ENCODE results near the gene HYPK. TPM values are rescaled to one million over a fixed set of nuclear protein-coding genes. Genes with fewer than 3 reads are reported as not detected.

Gene HYPK
- total RNA-seq, 2 donors from 2014 or later, result 11.3 to 18.5 TPM

- Mint-ChIP-seq H3K36me3 (ENCODE audit: low read depth) (peaks cover 48% of the 10 kb centered on the region), H3K9me3 (no peaks in the 10 kb centered on the region), H3K4me1 (peaks cover 55% of the 10 kb centered on the region), H3K4me3 (peak overlapping the region; percentile 27), H3K27me3 (ENCODE audit: insufficient read depth) (no peaks in the 10 kb centered on the region), H3K27ac (no peak overlapping the region)
- H3K9me3 ChIP-seq (ENCODE audit: control insufficient read depth, low read length), result no peaks in the 10 kb centered on the region
- no peak for DNase-seq
- no peak overlapping the region for H3K27ac ChIP-seq (ENCODE audit: low read depth, low read length)
- WGBS, 2 experiments (ENCODE audit: insufficient coverage in 1 of 2, insufficient read length in 1 of 2), result 80 to 100% methylated on average over 2 of the region's 2 CpGs
- no peak overlapping the region for H3K9ac ChIP-seq (ENCODE audit: extremely low read depth, low read length, poor library complexity, severe bottlenecking)
- TF ChIP-seq CTCF (conservative IDR thresholded peaks at IDR 0.05), result no peak
- peak overlapping the region; percentile 48 for H3K4me3 ChIP-seq (ENCODE audit: low read length)
- H3K36me3 ChIP-seq (ENCODE audit: control insufficient read depth, insufficient read depth, low read length), result peaks cover 55% of the 10 kb centered on the region
- no peaks in the 10 kb centered on the region for H3K27me3 ChIP-seq (ENCODE audit: control insufficient read depth, insufficient read depth, low read length, poor library complexity, severe bottlenecking)
- peaks cover 26% of the 10 kb centered on the region for H3K4me1 ChIP-seq (ENCODE audit: control insufficient read depth, insufficient read depth, low read length)
Measured at GRCh38 chr15:43795197-43795596, 5.2 kb upstream of the HYPK start.

GRCh38 chr15:43795997-43796396 lies 4.4 kb upstream of the HYPK start:
- no peaks in the 10 kb centered on the region for H3K27me3 ChIP-seq (ENCODE audit: control insufficient read depth, insufficient read depth, low read length, poor library complexity, severe bottlenecking)
- DNase-seq, result peak; percentile 80
- peaks cover 26% of the 10 kb centered on the region for H3K4me1 ChIP-seq (ENCODE audit: control insufficient read depth, insufficient read depth, low read length)
- H3K9ac ChIP-seq (ENCODE audit: extremely low read depth, low read length, poor library complexity, severe bottlenecking), result no peak overlapping the region
- no peaks in the 10 kb centered on the region for H3K27me3 Mint-ChIP-seq (ENCODE audit: insufficient read depth)
- H3K4me3 Mint-ChIP-seq, result peak overlapping the region; percentile 27
- peak overlapping the region; percentile 48 for H3K4me3 ChIP-seq (ENCODE audit: low read length)
- H3K36me3 ChIP-seq (ENCODE audit: control insufficient read depth, insufficient read depth, low read length), result peaks cover 55% of the 10 kb centered on the region
- H3K36me3 Mint-ChIP-seq (ENCODE audit: low read depth), result peaks cover 49% of the 10 kb centered on the region
- TF ChIP-seq CTCF (conservative IDR thresholded peaks at IDR 0.05), result no peak
- H3K27ac Mint-ChIP-seq, result peak overlapping the region; percentile 80
- H3K27ac ChIP-seq (ENCODE audit: low read depth, low read length), result no peak overlapping the region
- H3K4me1 Mint-ChIP-seq, result peaks cover 57% of the 10 kb centered on the region
- H3K9me3 Mint-ChIP-seq, result no peaks in the 10 kb centered on the region
- H3K9me3 ChIP-seq (ENCODE audit: control insufficient read depth, low read length), result no peaks in the 10 kb centered on the region

- peaks cover 50% of the 10 kb centered on the region for H3K36me3 Mint-ChIP-seq (ENCODE audit: low read depth)
- H3K27ac ChIP-seq (ENCODE audit: low read depth, low read length), result no peak overlapping the region
Measured at GRCh38 chr15:43796566-43796965, 3.8 kb upstream of the HYPK start.

More at GRCh38 chr15:43796566-43796965, 3.8 kb upstream of the HYPK start:
- Mint-ChIP-seq H3K27ac (peak overlapping the region; percentile 0), H3K4me1 (peaks cover 63% of the 10 kb centered on the region), H3K4me3 (no peak overlapping the region), H3K27me3 (ENCODE audit: insufficient read depth) (no peaks in the 10 kb centered on the region), H3K9me3 (no peaks in the 10 kb centered on the region)
- Histone ChIP-seq H3K4me3 (ENCODE audit: low read length) (no peak overlapping the region), H3K27me3 (ENCODE audit: control insufficient read depth, insufficient read depth, low read length, poor library complexity, severe bottlenecking) (no peaks in the 10 kb centered on the region), H3K36me3 (ENCODE audit: control insufficient read depth, insufficient read depth, low read length) (peaks cover 58% of the 10 kb centered on the region), H3K4me1 (ENCODE audit: control insufficient read depth, insufficient read depth, low read length) (peaks cover 26% of the 10 kb centered on the region), H3K9ac (ENCODE audit: extremely low read depth, low read length, poor library complexity, severe bottlenecking) (no peak overlapping the region), H3K9me3 (ENCODE audit: control insufficient read depth, low read length) (no peaks in the 10 kb centered on the region)
- WGBS, 2 experiments (ENCODE audit: insufficient coverage in 1 of 2, insufficient read length in 1 of 2), result 86 to 94% methylated on average over 1 to 2 of the region's 3 CpGs
- TF ChIP-seq CTCF (conservative IDR thresholded peaks at IDR 0.05), result no peak
- DNase-seq, result no peak
